Astrocyte (in vitro differentiated cells and primary cell): ENCODE results near the gene OSBP.

ENCODE experiments used
- EZH2 ChIP-seq: IDR thresholded peaks from 2 replicates; pipeline ENCODE4 v1.6.1; 2012; ENCODE audit warnings: mild to moderate bottlenecking, low read length, inconsistent platforms; ENCODE audit not compliant: insufficient read depth
- TF ChIP-seq, protein P1 (sequence below): IDR thresholded peaks from 2 replicates; pipeline ENCODE4 v1.5.1; 2011; ENCODE audit warnings: low read depth, mild to moderate bottlenecking, inconsistent platforms, low read length, moderate library complexity; ENCODE audit not compliant: insufficient read depth

DNA sequence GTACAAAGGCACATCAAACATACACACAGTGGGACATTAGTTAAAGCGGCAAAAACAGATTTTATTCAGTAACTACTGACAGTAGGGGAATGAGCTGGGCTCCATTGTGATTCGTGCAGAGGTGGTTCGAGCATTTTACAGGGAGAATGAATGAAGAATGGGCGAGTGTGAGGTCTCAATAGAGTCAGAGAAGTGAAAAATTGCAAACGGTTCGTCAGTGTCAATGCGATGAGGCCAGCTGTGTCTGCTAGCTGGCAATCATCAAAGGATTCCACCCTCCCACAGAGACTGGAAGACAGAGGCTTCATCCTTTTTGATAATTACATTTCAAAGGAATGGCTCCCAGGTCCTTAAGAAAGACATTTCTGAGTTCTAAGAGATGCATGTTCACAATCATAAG is 86.9 kb downstream of the OSBP start:
- TF ChIP-seq, protein P1, sequence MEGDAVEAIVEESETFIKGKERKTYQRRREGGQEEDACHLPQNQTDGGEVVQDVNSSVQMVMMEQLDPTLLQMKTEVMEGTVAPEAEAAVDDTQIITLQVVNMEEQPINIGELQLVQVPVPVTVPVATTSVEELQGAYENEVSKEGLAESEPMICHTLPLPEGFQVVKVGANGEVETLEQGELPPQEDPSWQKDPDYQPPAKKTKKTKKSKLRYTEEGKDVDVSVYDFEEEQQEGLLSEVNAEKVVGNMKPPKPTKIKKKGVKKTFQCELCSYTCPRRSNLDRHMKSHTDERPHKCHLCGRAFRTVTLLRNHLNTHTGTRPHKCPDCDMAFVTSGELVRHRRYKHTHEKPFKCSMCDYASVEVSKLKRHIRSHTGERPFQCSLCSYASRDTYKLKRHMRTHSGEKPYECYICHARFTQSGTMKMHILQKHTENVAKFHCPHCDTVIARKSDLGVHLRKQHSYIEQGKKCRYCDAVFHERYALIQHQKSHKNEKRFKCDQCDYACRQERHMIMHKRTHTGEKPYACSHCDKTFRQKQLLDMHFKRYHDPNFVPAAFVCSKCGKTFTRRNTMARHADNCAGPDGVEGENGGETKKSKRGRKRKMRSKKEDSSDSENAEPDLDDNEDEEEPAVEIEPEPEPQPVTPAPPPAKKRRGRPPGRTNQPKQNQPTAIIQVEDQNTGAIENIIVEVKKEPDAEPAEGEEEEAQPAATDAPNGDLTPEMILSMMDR: no peak
- no peak for TF ChIP-seq EZH2
